IPS DF 6.9 (cell line): ENCODE data around the gene NPIPA1.
"Not testable (repeated sequence)": the region's sequence is repeated elsewhere in the genome, so short reads cannot be mapped to it uniquely, and the experiment has no call there.

Experiments
- DNase-seq: peaks from one replicate; pipeline ENCODE4 v3.0.0-alpha.2; 2013; ENCODE audit warnings: low read depth, low spot score
- H3K27ac ChIP-seq: one replicate; pipeline ENCODE4 v1.5.1; 2013; ENCODE audit warnings: low read length, control low read depth
- H3K27me3 ChIP-seq: 2 replicates; pipeline ENCODE4 v1.6.1; 2013; ENCODE audit warnings: mild to moderate bottlenecking, low read length; ENCODE audit not compliant: control insufficient read depth, insufficient read depth
- H3K36me3 ChIP-seq: 2 replicates; pipeline ENCODE4 v1.6.1; 2013; ENCODE audit warnings: low read length; ENCODE audit not compliant: control insufficient read depth, insufficient read depth
- H3K4me1 ChIP-seq: 2 replicates; pipeline ENCODE4 v1.6.1; 2013; ENCODE audit warnings: low read length; ENCODE audit not compliant: control insufficient read depth, insufficient read depth
- H3K4me3 ChIP-seq: 2 replicates; pipeline ENCODE4 v1.5.1; 2013; ENCODE audit warnings: mild to moderate bottlenecking, low read length
- H3K9me3 ChIP-seq: 2 replicates; pipeline ENCODE4 v1.6.1; 2013; ENCODE audit warnings: low read length, inconsistent platforms; ENCODE audit not compliant: control insufficient read depth, insufficient read depth
- WGBS: extraction: QIAGEN DNeasy Blood & Tissue Kit; methylation state at CpG from one replicate; pipeline ENCODE4 v1.1.7; 2013; ENCODE audit warnings: mixed read lengths, missing lambda C conversion rate; ENCODE audit not compliant: insufficient read length, insufficient coverage; 5-methylcytosine and 5-hydroxymethylcytosine counted together

NPIPA1 gene

DNA sequence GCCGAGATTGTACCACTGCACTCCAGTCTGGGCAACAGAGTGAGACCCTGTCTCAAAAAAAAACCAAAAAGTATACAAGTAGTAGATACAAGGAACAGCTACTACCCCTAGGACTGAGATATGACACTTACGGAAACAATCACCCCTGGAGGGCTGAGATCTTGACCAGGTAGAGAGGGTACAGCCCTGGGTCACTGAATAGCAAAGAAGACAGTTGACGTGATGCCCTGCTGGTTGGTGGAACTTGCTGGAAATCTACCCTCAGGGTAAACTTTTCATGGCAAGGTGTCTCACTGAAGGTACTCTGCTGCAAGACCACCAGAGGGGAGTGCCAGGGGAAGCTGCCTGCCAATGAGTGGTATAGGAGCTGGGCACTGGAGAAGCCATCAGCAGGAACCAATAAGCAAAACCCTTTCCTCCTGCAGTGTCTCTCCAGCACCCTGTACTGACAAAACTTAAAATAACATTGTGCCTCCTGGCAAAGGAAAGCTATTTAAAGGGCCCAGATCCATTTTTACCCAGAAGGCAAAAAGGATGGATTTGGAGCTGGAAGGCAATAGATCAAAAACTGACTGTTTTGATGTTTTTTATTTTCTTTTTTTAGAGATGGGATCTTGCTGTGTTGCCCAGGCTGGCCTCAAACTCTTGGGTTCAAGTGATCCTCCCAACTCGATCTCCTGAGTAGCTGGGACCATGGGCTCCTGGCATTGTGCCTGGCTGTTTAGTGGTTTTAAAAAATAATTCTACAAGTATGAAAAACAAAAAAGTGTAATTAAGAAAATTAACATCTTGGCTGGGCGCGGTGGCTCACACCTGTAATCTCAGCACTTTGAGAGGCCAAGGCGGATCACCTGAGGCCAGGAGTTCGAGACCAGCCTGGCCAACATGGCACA lies 26.3 kb downstream of the NPIPA1 start:
- Histone ChIP-seq H3K4me1 (0 out of 2 replicates have a peak, but pooled peaks cover 1% of the 10 kb centered on the region), H3K9me3 (no peaks in the 10 kb centered on the region), H3K27me3 (no peaks in the 10 kb centered on the region), H3K36me3 (no peaks in the 10 kb centered on the region), H3K27ac (no peak overlapping the region), H3K4me3 (no peak overlapping the region)
- WGBS = no CpG with 5 or more reads among the region's 8 CpGs
- no peak for DNase-seq

- Histone ChIP-seq H3K4me1 (no peaks in the 10 kb centered on the region), H3K4me3 (no peak overlapping the region), H3K9me3 (no peaks in the 10 kb centered on the region), H3K27me3 (no peaks in the 10 kb centered on the region), H3K27ac (no peak overlapping the region), H3K36me3 (no peaks in the 10 kb centered on the region)
- no peak for DNase-seq
- WGBS = no CpG with 5 or more reads among the region's 17 CpGs
These were observed 28.1 kb downstream of the NPIPA1 start for GRCh38 chr16:14965328-14965727.

DNA sequence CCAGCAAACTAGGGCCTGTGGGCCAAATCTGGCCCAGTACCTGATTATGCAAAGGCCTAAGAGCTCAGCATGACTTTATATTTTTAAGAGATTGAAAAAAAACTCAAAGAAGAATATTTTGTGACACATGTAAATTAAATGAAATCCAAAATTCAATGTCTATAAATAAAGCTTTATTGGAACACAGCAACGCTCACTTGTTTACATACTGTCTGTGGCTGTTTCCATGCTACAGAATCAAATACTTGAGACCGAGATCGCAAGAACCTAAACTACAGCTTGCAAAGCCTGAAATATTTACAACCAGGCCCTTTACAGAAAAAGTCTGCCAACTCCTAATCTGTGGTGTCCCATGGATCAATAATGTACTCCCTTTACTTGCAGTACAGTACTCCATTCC lies 32.6 kb downstream of the NPIPA1 start:
- not testable (repeated sequence) for H3K4me1 ChIP-seq, H3K27me3 ChIP-seq, H3K4me3 ChIP-seq, DNase-seq, H3K27ac ChIP-seq, H3K36me3 ChIP-seq, H3K9me3 ChIP-seq
- WGBS = no CpG with 5 or more reads among the region's 3 CpGs

DNA sequence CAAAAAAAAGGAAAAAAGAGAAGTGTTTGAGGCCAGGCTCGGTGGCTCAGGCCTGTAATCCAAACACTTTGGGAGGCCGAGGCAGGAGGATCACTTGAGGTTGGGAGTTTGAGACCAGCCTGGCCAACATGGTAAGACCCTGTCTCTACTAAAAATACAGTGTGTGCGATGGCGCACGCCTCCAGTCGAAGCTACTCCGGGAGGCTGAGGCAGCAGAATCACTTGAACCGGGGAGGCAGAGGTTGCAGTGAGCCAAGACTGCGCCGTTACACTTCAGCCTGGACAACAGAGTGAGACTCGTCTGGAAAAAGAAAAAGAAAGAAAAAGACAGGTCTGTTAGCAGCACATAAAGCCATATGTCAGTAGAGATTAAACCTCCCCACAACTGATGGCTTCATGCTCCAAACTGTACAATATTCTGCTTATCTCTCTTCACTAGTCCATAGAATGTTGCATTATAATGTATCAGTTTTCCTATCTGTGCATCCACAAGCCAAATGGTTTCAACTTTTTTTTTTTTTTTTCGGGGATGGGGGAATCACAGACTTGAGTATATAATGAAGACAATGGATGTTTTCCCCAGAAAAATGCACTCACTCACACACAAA lies 34.5 kb downstream of the NPIPA1 start:
- H3K4me3 ChIP-seq, H3K4me1 ChIP-seq, H3K9me3 ChIP-seq, H3K27ac ChIP-seq, H3K36me3 ChIP-seq, DNase-seq, H3K27me3 ChIP-seq: not testable (repeated sequence)
- WGBS = no CpG with 5 or more reads among the region's 12 CpGs

DNA sequence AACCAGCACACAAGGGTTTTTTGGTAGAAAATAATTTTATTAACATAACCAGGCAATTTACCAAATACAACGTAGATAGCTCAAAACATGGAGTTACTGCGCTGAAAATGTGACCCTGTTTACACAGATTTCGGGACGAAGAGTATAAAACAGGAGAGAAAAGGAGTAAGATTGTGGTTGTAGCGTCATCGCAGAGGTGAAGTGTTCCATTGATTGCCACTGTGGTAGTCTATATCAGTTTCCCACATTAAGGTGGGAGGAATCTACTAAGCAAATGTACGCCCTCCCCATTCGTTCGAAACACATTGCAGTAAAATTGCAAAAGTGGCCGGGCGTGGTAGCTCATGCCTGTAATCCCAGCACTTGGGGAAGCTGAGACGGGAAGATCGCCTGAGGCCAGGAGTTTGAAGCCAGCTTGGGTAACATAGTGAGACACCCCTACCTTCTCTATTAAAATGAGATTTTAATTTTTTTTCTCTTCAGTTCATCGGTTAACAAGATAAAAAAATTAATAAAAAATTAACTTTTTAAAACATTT lies 36.6 kb downstream of the NPIPA1 start:
- not testable (repeated sequence) for H3K4me3 ChIP-seq, H3K4me1 ChIP-seq, H3K27me3 ChIP-seq, DNase-seq, H3K9me3 ChIP-seq, H3K36me3 ChIP-seq, H3K27ac ChIP-seq
- no CpG with 5 or more reads among the region's 14 CpGs for WGBS

- H3K36me3 ChIP-seq, H3K4me1 ChIP-seq, H3K9me3 ChIP-seq, DNase-seq, H3K27ac ChIP-seq, H3K27me3 ChIP-seq: not testable (repeated sequence)
- peak overlapping the region; percentile 61; the same call in 1 of the 2 replicates for H3K4me3 ChIP-seq
- WGBS = no CpG with 5 or more reads among the region's 7 CpGs
These were observed 37.0 kb downstream of the NPIPA1 start for GRCh38 chr16:14974331-14974655.

DNA sequence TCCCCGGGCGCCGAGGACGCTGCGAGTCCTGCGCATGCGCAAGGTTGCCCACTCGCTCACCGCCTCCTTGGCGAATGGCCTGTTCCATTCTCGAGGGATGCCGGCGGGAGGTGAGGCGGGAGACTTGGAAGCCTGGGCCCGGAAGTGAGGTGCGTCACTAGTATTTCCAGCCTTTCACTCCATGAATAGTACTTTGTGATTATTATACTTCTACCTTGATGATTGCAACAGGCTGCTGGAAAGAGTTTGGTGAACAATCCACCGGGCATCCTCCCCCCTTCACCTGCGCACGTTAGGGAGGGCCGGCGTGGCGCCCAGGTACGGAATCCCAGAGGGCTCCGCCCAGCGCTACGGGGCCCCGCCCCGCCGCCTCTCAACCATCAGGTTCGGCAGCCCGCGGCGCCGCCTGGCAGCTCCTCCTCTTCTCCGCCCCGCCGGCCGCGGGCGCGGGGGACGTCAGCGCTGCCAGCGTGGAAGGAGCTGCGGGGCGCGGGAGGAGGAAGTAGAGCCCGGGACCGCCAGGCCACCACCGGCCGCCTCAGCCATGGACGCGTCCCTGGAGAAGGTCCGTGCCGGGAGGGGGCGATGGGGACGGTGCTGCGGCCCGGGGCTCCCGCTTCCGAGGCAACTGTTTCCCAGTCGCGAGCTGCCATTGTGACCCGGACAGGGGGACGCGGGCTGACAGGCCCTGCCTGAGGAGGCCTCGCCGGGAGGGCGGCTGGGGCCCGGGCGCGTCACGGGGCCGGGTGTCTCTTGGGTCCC lies 37.6 kb downstream of the NPIPA1 start, which contains the start of gene PDXDC1:
Gene PDXDC1 (plus strand): TSS at position 371 of the 762 bp plus-strand sequence. CDS start 174 bp downstream, at position 545.
- not testable (repeated sequence) for H3K36me3 ChIP-seq, H3K27me3 ChIP-seq, H3K4me1 ChIP-seq, H3K9me3 ChIP-seq, H3K27ac ChIP-seq
- H3K4me3 ChIP-seq = peak within 1 kb of the TSS; percentile 98
- no CpG with 5 or more reads among the region's 74 CpGs for WGBS
- DNase-seq = peak; percentile 88

GRCh38 chr16:14975418-14976194 lies 38.4 kb downstream of the NPIPA1 start:
- not testable (repeated sequence) for H3K27ac ChIP-seq, DNase-seq, H3K9me3 ChIP-seq, H3K4me1 ChIP-seq, H3K36me3 ChIP-seq, H3K27me3 ChIP-seq
- WGBS = no CpG with 5 or more reads among the region's 47 CpGs
- peak overlapping the region; percentile 98 for H3K4me3 ChIP-seq

GRCh38 chr16:14976971-14977736 lies 39.9 kb downstream of the NPIPA1 start:
- H3K4me1 ChIP-seq, H3K9me3 ChIP-seq, H3K4me3 ChIP-seq, H3K27ac ChIP-seq, H3K27me3 ChIP-seq, H3K36me3 ChIP-seq, DNase-seq: not testable (repeated sequence)
- WGBS = no CpG with 5 or more reads among the region's 16 CpGs
